ENCODE data around the gene PTPRN2.

The PTPRN2 gene

DNA sequence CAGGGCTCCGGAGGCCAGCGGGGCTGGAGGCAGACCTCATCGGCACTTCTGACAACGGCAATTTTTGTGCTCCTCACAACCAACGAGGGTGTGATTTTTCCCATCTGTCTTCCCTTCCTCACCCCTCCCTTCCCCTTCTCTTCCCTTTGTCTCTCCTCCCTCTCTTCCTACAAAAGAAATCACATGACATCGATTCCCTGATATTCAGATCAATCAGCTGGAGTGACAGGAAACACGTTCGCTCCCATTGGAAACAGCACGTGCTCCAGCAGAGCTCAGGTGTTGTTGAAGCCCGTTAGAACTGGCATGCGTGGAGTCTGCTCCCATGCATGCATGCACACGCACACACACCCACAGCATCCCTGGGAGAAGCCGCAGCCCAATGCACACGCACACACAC lies 222.4 kb downstream of the PTPRN2 start:
- TF ChIP-seq GATA2 (IDR thresholded peaks at IDR 0.05; ENCODE audit: low read depth, low read length): no peak
- TF ChIP-seq GATA3 (IDR thresholded peaks at IDR 0.05; ENCODE audit: low read depth, low read length): no peak

DNA sequence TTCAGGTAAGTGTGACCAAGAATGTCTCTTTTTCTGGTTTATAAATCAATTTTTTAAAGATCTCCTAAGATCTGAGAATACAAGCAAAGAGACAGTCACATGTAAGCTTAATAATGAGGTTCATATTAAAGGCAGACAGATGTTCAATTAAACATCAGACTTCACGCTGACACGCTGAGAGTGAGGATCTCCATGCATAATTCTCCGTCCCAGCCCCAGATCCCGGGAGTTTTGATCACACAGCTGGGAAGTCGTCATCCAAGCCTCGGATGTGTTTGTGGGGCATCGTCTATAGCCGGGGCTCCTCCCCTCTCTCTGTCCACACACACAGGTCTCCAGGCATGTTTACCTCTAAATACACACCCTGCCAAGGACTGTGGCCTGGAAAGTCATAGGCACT lies 223.2 kb downstream of the PTPRN2 start:
- no peak for TF ChIP-seq GATA2 (IDR thresholded peaks at IDR 0.05; ENCODE audit: low read depth, low read length)
- no peak for TF ChIP-seq GATA3 (IDR thresholded peaks at IDR 0.05; ENCODE audit: low read depth, low read length)

DNA sequence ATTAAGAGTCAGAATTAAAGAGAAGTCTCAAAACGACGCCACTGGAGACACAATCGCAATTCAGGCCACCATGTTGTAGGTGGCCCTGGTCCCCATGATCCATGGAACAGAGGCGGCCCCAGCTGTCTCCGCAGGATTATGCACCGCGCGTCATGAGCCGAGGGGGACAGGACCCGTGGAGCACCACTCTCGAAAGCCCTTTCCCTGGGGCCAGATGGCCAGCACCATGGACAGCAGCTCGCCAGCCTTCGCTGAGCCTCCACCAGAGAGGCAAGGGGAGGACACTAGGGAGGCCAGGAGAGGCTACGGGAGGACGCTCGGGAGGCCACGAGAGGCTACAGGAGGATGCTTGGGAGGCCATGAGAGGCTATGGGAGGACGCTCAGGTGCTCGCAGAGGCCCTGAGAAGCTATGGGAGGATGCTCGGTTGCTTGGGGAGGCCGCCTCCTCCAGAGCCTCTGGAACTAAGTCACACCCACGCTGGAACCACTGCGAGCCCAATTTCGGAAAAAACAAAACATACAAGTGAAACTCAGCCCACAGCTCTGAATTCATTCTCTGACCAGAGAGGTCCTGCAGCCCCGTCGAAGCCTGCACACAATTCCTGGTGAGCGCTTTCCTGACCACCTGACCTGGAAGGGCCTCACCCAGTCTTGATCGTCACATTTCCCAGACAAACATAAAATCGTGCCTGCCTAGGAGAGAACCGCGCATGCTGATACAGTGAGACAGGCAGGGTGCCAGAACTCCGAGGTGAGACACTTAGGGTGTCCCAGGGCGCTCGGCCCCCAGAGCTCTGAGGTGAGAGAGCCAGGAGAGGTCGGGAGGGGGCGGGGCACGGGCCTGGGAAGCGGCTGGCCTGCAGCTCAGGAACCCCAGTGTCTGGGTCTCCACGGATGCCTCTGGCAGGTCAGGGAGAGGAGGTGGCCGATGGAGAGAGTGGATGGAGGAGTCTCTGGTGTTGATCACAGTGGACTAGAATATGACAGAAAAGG lies 224.4 kb downstream of the PTPRN2 start:
- no peak for TF ChIP-seq GATA3 (IDR thresholded peaks at IDR 0.05; ENCODE audit: low read depth, low read length)
- no peak for TF ChIP-seq GATA2 (IDR thresholded peaks at IDR 0.05; ENCODE audit: low read depth, low read length)

DNA sequence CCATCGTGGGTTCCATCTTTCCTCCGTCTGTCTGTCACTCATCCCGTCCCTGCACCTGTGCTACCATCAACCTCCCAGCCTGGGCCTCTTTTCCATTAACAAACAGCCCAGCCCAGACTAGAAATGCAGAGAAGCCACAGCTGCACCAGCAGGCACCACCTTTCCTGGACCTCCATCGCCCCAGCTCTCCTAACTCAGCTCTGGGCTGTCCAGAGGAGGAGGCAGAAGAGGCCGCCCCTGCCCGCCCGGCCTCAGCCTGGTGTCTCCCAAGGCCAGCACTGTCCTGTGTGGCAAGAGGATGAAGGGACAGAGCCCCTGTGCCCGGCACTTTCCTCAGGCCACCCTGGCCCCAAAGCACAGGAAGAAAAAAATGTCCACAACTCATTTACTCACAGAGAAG lies 225.6 kb downstream of the PTPRN2 start:
- no peak for TF ChIP-seq GATA2 (IDR thresholded peaks at IDR 0.05; ENCODE audit: low read depth, low read length)

DNA sequence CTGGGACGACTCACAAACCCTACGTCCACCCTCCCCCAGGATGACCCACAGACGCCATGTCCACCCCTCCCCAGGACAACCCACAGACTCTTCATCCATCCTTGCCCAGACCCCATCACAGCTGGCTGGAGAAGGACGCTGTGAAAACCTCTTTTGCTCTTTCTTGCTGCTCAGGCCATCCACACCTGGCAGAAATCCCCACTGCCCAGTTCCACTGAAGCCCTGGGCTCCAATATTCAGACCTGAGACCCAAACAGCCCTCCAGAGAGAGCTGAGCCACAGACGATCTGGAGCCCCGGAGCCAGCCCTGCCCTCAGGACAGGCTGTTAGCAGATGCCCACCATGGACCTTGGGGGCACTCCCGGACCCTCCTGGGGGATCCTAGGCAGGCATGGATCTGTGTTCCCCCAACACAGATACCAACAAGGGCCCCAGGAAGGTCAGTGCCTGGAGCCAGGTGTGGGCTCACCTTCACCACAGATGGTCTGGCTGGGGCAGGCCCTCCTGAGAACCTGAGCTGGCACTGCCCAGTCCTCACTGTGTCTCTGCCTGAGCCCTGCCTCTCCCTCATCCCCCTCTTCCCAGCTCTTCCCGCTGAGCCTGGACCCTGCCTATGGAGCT lies 226.2 kb downstream of the PTPRN2 start:
- TF ChIP-seq GATA3 (IDR thresholded peaks at IDR 0.05; ENCODE audit: low read depth, low read length) (no peak), GATA2 (IDR thresholded peaks at IDR 0.05; ENCODE audit: low read depth, low read length) (no peak)

DNA sequence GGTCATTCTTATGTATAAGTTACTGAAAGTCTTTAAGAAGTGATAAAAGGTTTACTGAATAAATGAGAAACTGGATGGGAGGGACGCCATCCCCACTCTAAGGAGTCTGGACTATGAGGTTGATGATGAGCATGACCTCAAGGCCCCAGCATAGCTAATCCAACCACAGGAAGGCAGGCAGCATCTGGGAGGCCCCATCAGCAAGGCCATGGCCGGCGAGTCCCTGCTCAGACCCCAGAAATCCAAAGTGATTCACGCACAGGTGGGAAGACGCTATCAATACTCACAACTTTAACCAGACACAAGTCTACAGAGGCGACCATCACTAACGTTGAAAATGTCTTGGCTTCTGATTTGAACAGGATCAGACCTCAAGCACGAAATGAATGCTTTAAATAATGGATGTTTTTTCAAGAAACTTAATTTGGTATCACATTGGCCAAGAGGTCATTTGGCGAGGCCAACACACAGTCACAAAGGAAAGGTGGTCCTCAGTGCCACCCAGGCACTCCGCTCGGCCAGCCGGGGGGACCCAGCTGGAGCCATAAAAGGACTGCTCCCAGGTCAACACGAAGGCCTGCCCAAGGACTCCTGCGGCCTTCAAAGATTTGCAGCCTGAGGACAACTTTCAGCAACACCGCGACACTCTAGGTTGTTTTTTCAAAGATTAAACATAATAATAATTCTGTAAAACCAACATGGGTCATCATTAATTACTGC lies 228.5 kb downstream of the PTPRN2 start:
- TF ChIP-seq GATA2 (IDR thresholded peaks at IDR 0.05; ENCODE audit: low read depth, low read length): no peak
- TF ChIP-seq GATA3 (IDR thresholded peaks at IDR 0.05; ENCODE audit: low read depth, low read length): no peak

DNA sequence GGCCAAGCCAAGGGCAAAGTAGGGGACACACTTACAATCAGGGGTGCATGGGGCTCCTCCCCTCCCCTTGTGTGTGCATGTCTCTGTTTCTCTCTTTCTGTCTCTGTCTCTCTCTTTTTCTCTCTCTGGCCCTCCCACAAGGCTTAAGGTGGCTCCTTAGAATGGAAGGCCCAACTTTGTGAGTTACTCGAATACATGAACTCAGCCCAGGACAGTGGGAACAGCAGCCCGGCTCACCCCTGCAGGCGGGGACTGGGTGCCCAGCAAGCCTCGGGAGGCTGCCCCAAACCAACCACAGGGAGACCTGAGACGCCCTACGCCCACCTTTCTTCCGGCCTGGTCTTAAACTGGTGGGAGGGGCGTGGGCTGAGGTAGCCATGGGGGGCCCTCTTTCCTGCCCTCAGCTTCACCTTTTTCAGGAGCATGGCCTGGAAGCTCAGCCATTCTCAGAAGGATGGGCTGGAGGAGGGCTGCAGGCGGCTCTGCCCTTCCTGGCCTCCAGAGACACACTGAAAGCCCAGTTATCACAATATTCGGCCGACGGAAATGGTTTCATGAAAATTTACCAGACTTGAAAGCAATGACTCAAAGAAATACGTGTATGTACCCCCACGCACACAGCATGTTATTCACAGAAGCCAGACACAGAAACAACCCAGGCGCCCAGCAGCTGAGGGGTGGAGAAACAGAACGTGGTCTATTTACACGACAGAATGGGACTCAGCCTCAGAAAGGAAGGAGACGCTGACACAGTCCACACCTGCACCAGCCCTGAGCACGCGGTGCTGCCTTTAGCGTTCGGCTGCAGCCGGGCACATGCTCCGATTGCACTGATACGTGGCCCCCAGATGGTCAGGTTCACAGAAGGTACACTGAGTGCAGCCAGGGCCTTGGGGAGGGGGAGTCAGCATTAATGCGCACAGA lies 229.5 kb downstream of the PTPRN2 start:
- no peak for TF ChIP-seq GATA3 (IDR thresholded peaks at IDR 0.05; ENCODE audit: low read depth, low read length)
- TF ChIP-seq GATA2 (IDR thresholded peaks at IDR 0.05; ENCODE audit: low read depth, low read length): no peak

DNA sequence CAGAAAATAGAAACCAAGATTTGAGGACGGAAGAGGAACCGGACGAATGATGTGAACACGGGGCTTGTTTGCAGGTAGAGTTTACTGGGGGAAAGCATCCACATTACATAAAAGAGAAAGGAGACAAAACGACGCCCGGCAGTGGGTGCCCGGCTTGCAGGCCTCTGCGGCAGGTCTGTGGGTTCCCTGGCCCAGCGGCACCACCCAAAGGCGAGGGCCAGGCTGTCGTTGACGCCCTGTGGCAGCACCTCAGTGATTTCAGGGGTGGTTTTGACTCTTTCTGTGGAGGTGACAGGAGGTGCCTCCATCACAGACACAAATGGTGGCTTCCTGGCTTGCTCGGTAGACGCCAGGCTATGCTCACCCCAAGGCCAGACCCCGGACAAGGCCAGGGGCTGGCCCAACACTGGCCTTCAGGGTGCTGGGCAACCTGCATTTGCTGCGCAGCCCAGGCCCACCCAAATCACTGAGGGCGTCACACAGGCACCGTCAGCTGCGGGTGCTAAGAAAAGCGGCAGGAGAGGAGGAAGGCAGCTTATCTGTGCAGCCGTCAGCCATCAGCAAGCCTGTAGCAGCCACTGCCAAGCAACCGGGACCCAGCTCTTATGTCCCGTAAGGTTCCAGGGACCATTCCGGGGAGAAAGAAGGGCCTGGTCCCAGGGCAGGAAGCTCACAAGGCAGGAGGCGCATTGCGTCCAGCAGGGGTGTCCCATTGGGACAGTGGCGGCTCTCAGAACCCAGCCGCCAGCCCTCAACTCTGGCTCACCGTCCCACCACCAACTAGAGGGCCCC lies 230.3 kb downstream of the PTPRN2 start:
- TF ChIP-seq GATA3 (IDR thresholded peaks at IDR 0.05; ENCODE audit: low read depth, low read length) (no peak), GATA2 (IDR thresholded peaks at IDR 0.05; ENCODE audit: low read depth, low read length) (no peak)

DNA sequence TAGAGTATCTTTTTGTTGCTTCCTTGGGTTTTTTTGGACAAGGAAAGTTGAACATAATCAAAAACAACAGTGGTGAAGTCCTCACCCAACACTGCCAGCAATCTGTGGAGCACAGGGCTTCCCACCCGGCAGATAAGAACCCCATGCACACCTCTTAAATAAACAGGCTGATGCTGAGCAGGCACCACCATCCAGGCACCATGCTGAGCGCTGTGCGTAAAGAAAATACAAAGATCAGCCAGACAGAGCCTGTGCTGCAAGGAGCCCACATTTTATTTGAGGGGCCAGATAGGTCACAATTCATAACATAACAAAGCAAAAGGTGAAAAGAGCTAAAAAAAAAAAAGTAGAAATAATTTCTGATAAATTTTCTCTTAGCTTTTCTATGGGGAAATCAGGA lies 231.2 kb downstream of the PTPRN2 start:
- TF ChIP-seq GATA3 (IDR thresholded peaks at IDR 0.05; ENCODE audit: low read depth, low read length) (no peak), GATA2 (IDR thresholded peaks at IDR 0.05; ENCODE audit: low read depth, low read length) (no peak)

DNA sequence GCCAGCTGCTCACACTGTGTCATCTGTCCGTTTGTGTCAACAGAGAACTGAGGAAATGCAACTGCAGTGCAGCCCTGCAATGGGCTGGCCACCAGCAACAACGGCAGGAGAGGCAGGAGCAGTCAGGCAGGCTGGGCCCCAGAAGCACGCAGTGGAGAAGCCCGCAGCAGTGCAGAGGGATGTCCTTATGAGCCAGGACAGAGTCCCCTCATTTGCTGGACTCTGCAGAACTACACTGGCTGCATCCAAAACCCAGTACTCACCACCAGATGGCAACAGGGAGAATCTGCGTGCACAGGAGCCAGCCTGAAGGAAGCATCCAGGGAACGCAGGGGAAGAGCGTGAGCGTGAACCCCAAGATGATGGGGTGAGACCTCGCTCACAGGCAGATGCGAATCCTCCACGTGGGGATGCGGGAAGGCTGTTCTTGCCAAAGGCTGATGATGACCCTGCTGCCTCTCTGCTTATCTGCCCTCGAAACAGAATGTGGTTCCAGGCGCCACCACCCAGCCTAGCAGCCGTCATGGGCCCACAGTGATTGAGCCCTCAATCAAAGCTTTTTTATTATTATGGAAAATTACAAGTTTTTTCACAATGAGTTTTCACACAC lies 232.1 kb downstream of the PTPRN2 start:
- TF ChIP-seq GATA2 (IDR thresholded peaks at IDR 0.05; ENCODE audit: low read depth, low read length) (no peak), GATA3 (IDR thresholded peaks at IDR 0.05; ENCODE audit: low read depth, low read length) (no peak)

DNA sequence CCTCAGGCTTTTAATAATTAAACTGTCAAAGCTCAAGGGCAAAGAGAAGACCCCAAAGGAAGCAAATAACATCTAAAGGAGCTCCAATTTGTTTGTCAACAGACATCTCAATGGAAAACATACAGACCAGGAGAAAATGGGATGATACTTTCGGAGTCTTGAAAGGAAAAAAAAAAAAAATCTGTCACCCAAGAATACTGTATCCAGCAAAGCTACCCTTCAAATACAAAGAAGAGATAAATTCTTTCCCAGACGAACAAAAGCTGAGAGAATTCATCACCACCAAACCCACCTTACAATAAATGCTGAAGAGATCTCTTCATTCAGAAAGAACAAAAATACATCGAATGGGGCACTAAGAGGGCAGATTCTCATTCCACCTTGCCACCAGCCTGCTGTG lies 232.8 kb downstream of the PTPRN2 start:
- TF ChIP-seq GATA2 (IDR thresholded peaks at IDR 0.05; ENCODE audit: low read depth, low read length) (no peak), GATA3 (IDR thresholded peaks at IDR 0.05; ENCODE audit: low read depth, low read length) (no peak)

Measured in SH-SY5Y (cell line).